Measurements from ENCODE around the gene SLC19A1.

SLC19A1 gene

GRCh38 chr21:45515241-45516061 is 26.8 kb downstream of the SLC19A1 start:
- Histone ChIP-seq H3K9ac (ENCODE audit: low read length) (no peak overlapping the region), H3K9me3 (ENCODE audit: control insufficient read depth, low read depth, low read length) (peaks cover 26% of the 10 kb centered on the region), H3K4me3 (ENCODE audit: low read length) (no peak overlapping the region), H3K27me3 (ENCODE audit: control insufficient read depth, insufficient read depth, low read length) (no peaks in the 10 kb centered on the region), H3K4me1 (ENCODE audit: control insufficient read depth, low read depth, low read length) (no peaks in the 10 kb centered on the region), H3K36me3 (ENCODE audit: control insufficient read depth, low read depth, low read length) (peaks cover 20% of the 10 kb centered on the region), H3K27ac (ENCODE audit: low read length) (no peak overlapping the region)

- no peak overlapping the region for H3K9ac ChIP-seq (ENCODE audit: low read length)
- peaks cover 16% of the 10 kb centered on the region for H3K9me3 ChIP-seq (ENCODE audit: control insufficient read depth, low read depth, low read length)
- no peaks in the 10 kb centered on the region for H3K27me3 ChIP-seq (ENCODE audit: control insufficient read depth, insufficient read depth, low read length)
- H3K36me3 ChIP-seq (ENCODE audit: control insufficient read depth, low read depth, low read length) = peaks cover 12% of the 10 kb centered on the region
- no peak overlapping the region for H3K27ac ChIP-seq (ENCODE audit: low read length)
- no peaks in the 10 kb centered on the region for H3K4me1 ChIP-seq (ENCODE audit: control insufficient read depth, low read depth, low read length)
- no peak overlapping the region for H3K4me3 ChIP-seq (ENCODE audit: low read length)
Observed at GRCh38 chr21:45514311-45515021, 27.8 kb downstream of the SLC19A1 start.

- Histone ChIP-seq H3K9me3 (ENCODE audit: control insufficient read depth, low read depth, low read length) (peaks cover 10% of the 10 kb centered on the region), H3K27me3 (ENCODE audit: control insufficient read depth, insufficient read depth, low read length) (no peaks in the 10 kb centered on the region), H3K27ac (ENCODE audit: low read length) (no peak overlapping the region), H3K9ac (ENCODE audit: low read length) (no peak overlapping the region), H3K4me3 (ENCODE audit: low read length) (no peak overlapping the region), H3K36me3 (ENCODE audit: control insufficient read depth, low read depth, low read length) (peaks cover 10% of the 10 kb centered on the region), H3K4me1 (ENCODE audit: control insufficient read depth, low read depth, low read length) (no peaks in the 10 kb centered on the region)
Observed at GRCh38 chr21:45513741-45514310, 28.4 kb downstream of the SLC19A1 start.

GRCh38 chr21:45513003-45513717 is 29.1 kb downstream of the SLC19A1 start:
- H3K9ac ChIP-seq (ENCODE audit: low read length) = no peak overlapping the region
- H3K27me3 ChIP-seq (ENCODE audit: control insufficient read depth, insufficient read depth, low read length) = no peaks in the 10 kb centered on the region
- peaks cover 10% of the 10 kb centered on the region for H3K36me3 ChIP-seq (ENCODE audit: control insufficient read depth, low read depth, low read length)
- no peaks in the 10 kb centered on the region for H3K4me1 ChIP-seq (ENCODE audit: control insufficient read depth, low read depth, low read length)
- peaks cover 3% of the 10 kb centered on the region for H3K9me3 ChIP-seq (ENCODE audit: control insufficient read depth, low read depth, low read length)
- no peak overlapping the region for H3K27ac ChIP-seq (ENCODE audit: low read length)
- H3K4me3 ChIP-seq (ENCODE audit: low read length) = no peak overlapping the region

GRCh38 chr21:45512626-45513002 is 29.6 kb downstream of the SLC19A1 start:
- Histone ChIP-seq H3K9me3 (ENCODE audit: control insufficient read depth, low read depth, low read length) (no peaks in the 10 kb centered on the region), H3K4me1 (ENCODE audit: control insufficient read depth, low read depth, low read length) (no peaks in the 10 kb centered on the region), H3K27ac (ENCODE audit: low read length) (no peak overlapping the region), H3K27me3 (ENCODE audit: control insufficient read depth, insufficient read depth, low read length) (no peaks in the 10 kb centered on the region), H3K9ac (ENCODE audit: low read length) (no peak overlapping the region), H3K36me3 (ENCODE audit: control insufficient read depth, low read depth, low read length) (peaks cover 10% of the 10 kb centered on the region), H3K4me3 (ENCODE audit: low read length) (no peak overlapping the region)

- Histone ChIP-seq H3K9me3 (ENCODE audit: control insufficient read depth, low read depth, low read length) (no peaks in the 10 kb centered on the region), H3K4me1 (ENCODE audit: control insufficient read depth, low read depth, low read length) (no peaks in the 10 kb centered on the region), H3K27ac (ENCODE audit: low read length) (no peak overlapping the region), H3K27me3 (ENCODE audit: control insufficient read depth, insufficient read depth, low read length) (no peaks in the 10 kb centered on the region), H3K4me3 (ENCODE audit: low read length) (no peak overlapping the region), H3K9ac (ENCODE audit: low read length) (no peak overlapping the region), H3K36me3 (ENCODE audit: control insufficient read depth, low read depth, low read length) (peaks cover 10% of the 10 kb centered on the region)
Observed at GRCh38 chr21:45511661-45512431, 30.4 kb downstream of the SLC19A1 start.

GRCh38 chr21:45511007-45511406 is 31.2 kb downstream of the SLC19A1 start:
- H3K4me3 ChIP-seq (ENCODE audit: low read length) = no peak overlapping the region
- no peaks in the 10 kb centered on the region for H3K27me3 ChIP-seq (ENCODE audit: control insufficient read depth, insufficient read depth, low read length)
- H3K9me3 ChIP-seq (ENCODE audit: control insufficient read depth, low read depth, low read length) = no peaks in the 10 kb centered on the region
- no peak overlapping the region for H3K9ac ChIP-seq (ENCODE audit: low read length)
- no peak overlapping the region for H3K27ac ChIP-seq (ENCODE audit: low read length)
- no peaks in the 10 kb centered on the region for H3K4me1 ChIP-seq (ENCODE audit: control insufficient read depth, low read depth, low read length)
- H3K36me3 ChIP-seq (ENCODE audit: control insufficient read depth, low read depth, low read length) = peaks cover 10% of the 10 kb centered on the region

GRCh38 chr21:45510466-45510955 is 31.7 kb downstream of the SLC19A1 start:
- no peak overlapping the region for H3K9ac ChIP-seq (ENCODE audit: low read length)
- H3K4me3 ChIP-seq (ENCODE audit: low read length) = no peak overlapping the region
- peaks cover 10% of the 10 kb centered on the region for H3K36me3 ChIP-seq (ENCODE audit: control insufficient read depth, low read depth, low read length)
- no peaks in the 10 kb centered on the region for H3K9me3 ChIP-seq (ENCODE audit: control insufficient read depth, low read depth, low read length)
- no peaks in the 10 kb centered on the region for H3K27me3 ChIP-seq (ENCODE audit: control insufficient read depth, insufficient read depth, low read length)
- H3K27ac ChIP-seq (ENCODE audit: low read length) = no peak overlapping the region
- no peaks in the 10 kb centered on the region for H3K4me1 ChIP-seq (ENCODE audit: control insufficient read depth, low read depth, low read length)

- H3K27ac ChIP-seq (ENCODE audit: low read length) = no peak overlapping the region
Observed at GRCh38 chr21:45509566-45510465, 32.4 kb downstream of the SLC19A1 start.

More at GRCh38 chr21:45509566-45510465, 32.4 kb downstream of the SLC19A1 start:
- Histone ChIP-seq H3K9ac (ENCODE audit: low read length) (no peak overlapping the region), H3K36me3 (ENCODE audit: control insufficient read depth, low read depth, low read length) (peaks cover 10% of the 10 kb centered on the region), H3K9me3 (ENCODE audit: control insufficient read depth, low read depth, low read length) (no peaks in the 10 kb centered on the region), H3K27me3 (ENCODE audit: control insufficient read depth, insufficient read depth, low read length) (no peaks in the 10 kb centered on the region), H3K4me1 (ENCODE audit: control insufficient read depth, low read depth, low read length) (no peaks in the 10 kb centered on the region), H3K4me3 (ENCODE audit: low read length) (no peak overlapping the region)

Data from iPS-18a (cell line).